GM18502 (cell line): Measurements from ENCODE around the gene INIP.
"Not testable (repeated sequence)": the region's sequence is repeated elsewhere in the genome, so short reads cannot be mapped to it uniquely, and the experiment has no call there.

ENCODE experiments used
- ATAC-seq: cut with Tn5 transposase; IDR thresholded peaks from one replicate; pipeline ENCODE4 v1.9.1; 2021; ENCODE audit warnings: mild to moderate bottlenecking; ENCODE audit not compliant: unreplicated experiment, poor library complexity

Gene INIP

GRCh38 chr9:112680731-112681402 is 37.0 kb downstream of the INIP start:
- no peak for ATAC-seq

- ATAC-seq: no peak
Measured at GRCh38 chr9:112677040-112677439, 40.9 kb downstream of the INIP start.

- ATAC-seq: not testable (repeated sequence)
Measured at GRCh38 chr9:112673221-112673620, 44.7 kb downstream of the INIP start.

- no peak for ATAC-seq
Measured at GRCh38 chr9:112670991-112671625, 46.8 kb downstream of the INIP start.

GRCh38 chr9:112669326-112669725 is 48.6 kb downstream of the INIP start:
- ATAC-seq: no peak

- no peak for ATAC-seq
Measured at GRCh38 chr9:112665347-112665746, 52.6 kb downstream of the INIP start.

- no peak for ATAC-seq
Measured at GRCh38 chr9:112664531-112664930, 53.4 kb downstream of the INIP start.

GRCh38 chr9:112663681-112664080 is 54.2 kb downstream of the INIP start:
- no peak for ATAC-seq

- no peak for ATAC-seq
Measured at GRCh38 chr9:112659906-112660305, 58.0 kb downstream of the INIP start.

GRCh38 chr9:112655668-112656067 is 62.2 kb downstream of the INIP start:
- no peak for ATAC-seq

GRCh38 chr9:112654282-112654681 is 63.6 kb downstream of the INIP start:
- no peak for ATAC-seq

- ATAC-seq: no peak
Measured at GRCh38 chr9:112648624-112649023, 69.3 kb downstream of the INIP start.

GRCh38 chr9:112647596-112647995 is 70.3 kb downstream of the INIP start:
- ATAC-seq: no peak

- no peak for ATAC-seq
Measured at GRCh38 chr9:112642126-112642525, 75.8 kb downstream of the INIP start.

GRCh38 chr9:112640311-112640710 is 77.6 kb downstream of the INIP start:
- no peak for ATAC-seq
